Measurements from ENCODE around the gene TACR1.

GRCh38 chr2:75174519-75174918, 24.8 kb downstream of the TACR1 start:
- TF ChIP-seq, protein P1, sequence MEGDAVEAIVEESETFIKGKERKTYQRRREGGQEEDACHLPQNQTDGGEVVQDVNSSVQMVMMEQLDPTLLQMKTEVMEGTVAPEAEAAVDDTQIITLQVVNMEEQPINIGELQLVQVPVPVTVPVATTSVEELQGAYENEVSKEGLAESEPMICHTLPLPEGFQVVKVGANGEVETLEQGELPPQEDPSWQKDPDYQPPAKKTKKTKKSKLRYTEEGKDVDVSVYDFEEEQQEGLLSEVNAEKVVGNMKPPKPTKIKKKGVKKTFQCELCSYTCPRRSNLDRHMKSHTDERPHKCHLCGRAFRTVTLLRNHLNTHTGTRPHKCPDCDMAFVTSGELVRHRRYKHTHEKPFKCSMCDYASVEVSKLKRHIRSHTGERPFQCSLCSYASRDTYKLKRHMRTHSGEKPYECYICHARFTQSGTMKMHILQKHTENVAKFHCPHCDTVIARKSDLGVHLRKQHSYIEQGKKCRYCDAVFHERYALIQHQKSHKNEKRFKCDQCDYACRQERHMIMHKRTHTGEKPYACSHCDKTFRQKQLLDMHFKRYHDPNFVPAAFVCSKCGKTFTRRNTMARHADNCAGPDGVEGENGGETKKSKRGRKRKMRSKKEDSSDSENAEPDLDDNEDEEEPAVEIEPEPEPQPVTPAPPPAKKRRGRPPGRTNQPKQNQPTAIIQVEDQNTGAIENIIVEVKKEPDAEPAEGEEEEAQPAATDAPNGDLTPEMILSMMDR (IDR thresholded peaks at IDR 0.05): no peak
- no peak for TF ChIP-seq EZH2 (IDR thresholded peaks at IDR 0.05; ENCODE audit: borderline replicate concordance, insufficient read depth, low read depth, low read length, poor library complexity, severe bottlenecking)

Data from B cell (primary cell).